ENCODE measurements around the gene TAF3.

TAF3 gene

DNA sequence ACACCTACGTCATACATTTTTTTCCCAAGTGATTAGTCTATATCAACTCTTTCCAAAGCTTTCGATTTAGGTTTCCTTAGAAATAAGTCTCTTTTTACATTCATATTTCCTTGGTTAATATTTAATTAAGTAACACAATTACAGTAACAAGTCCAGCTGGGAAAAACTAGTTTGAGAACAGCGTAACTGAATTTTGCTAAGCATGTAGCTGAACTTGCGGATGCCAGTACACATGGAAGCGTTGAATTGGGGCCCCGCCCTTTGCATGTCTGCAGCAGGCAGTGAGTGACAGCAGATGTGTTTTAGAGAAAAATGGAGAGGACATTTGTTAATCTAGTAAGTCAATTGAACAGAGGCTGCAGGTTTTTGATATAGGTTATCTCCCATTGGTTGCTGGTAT lies 72.5 kb downstream of the TAF3 start:
- DNase-seq (ENCODE audit: insufficient read length, low spot score) (no peak), FAIRE-seq (no peak)
- TF ChIP-seq POLR2A (IDR thresholded peaks at IDR 0.05; ENCODE audit: low read depth, low read length) (no peak), PAX5 (IDR thresholded peaks at IDR 0.05; ENCODE audit: insufficient read depth, low read length, severe bottlenecking) (no peak), POLR2AphosphoS5 (IDR thresholded peaks at IDR 0.05; ENCODE audit: low read depth, low read length) (no peak), POU2F2 (IDR thresholded peaks at IDR 0.05; ENCODE audit: low read depth, low read length) (no peak), TAF1 (IDR thresholded peaks at IDR 0.05; ENCODE audit: low read depth, low read length) (no peak), SPI1 (IDR thresholded peaks at IDR 0.05; ENCODE audit: low read depth, low read length) (no peak)

DNA sequence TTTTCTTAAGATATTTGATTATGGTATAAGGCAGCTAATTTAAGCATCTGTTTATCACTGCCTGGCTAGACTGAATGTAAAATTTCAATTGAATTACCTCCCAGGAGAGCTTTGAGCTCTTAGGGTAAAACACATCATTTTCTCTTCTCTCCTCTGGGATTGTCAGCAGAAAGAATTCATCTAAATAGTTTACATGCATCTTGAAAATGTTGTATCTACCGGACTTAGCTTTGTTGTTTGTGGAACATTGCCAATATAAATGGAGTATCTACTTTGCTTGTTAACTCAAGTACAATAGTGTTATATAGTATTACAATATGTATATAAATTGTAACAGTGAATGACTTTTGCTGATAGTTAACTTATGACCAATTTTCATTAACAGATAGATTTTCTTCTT lies 73.3 kb downstream of the TAF3 start:
- no peak for TF ChIP-seq POU2F2 (IDR thresholded peaks at IDR 0.05; ENCODE audit: low read depth, low read length)
- TF ChIP-seq POLR2AphosphoS5 (IDR thresholded peaks at IDR 0.05; ENCODE audit: low read depth, low read length), result no peak
- no peak for TF ChIP-seq SPI1 (IDR thresholded peaks at IDR 0.05; ENCODE audit: low read depth, low read length)
- no peak for TF ChIP-seq PAX5 (IDR thresholded peaks at IDR 0.05; ENCODE audit: insufficient read depth, low read length, severe bottlenecking)
- TF ChIP-seq POLR2A (IDR thresholded peaks at IDR 0.05; ENCODE audit: low read depth, low read length), result no peak
- TF ChIP-seq TAF1 (IDR thresholded peaks at IDR 0.05; ENCODE audit: low read depth, low read length), result no peak

DNA sequence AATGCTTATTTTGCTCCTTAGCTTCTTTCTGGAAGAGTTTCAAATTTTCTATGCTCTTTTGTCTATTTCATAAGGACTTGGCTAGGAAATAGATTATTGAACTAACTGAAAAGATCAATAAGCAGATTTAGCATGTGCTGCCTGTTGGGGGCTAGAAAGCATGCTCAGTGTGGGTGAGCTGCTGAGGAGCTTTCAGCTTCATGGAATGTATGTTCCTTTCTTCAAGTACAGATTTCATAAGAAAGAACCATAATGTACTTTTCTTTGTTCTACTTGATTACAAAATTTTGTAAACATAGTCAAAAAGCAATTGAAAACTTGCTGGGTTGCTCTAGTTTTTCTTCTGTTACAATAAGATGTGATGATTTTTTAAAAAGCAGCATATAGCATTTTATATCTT lies 73.8 kb downstream of the TAF3 start:
- DNase-seq (ENCODE audit: insufficient read length, low spot score) (no peak), FAIRE-seq (no peak)
- TF ChIP-seq SPI1 (IDR thresholded peaks at IDR 0.05; ENCODE audit: low read depth, low read length), result no peak
- no peak for TF ChIP-seq PAX5 (IDR thresholded peaks at IDR 0.05; ENCODE audit: insufficient read depth, low read length, severe bottlenecking)
- TF ChIP-seq POLR2AphosphoS5 (IDR thresholded peaks at IDR 0.05; ENCODE audit: low read depth, low read length), result no peak
- no peak for TF ChIP-seq POU2F2 (IDR thresholded peaks at IDR 0.05; ENCODE audit: low read depth, low read length)
- no peak for TF ChIP-seq TAF1 (IDR thresholded peaks at IDR 0.05; ENCODE audit: low read depth, low read length)
- TF ChIP-seq POLR2A (IDR thresholded peaks at IDR 0.05; ENCODE audit: low read depth, low read length), result no peak

More for the DNA sequence above, 73.3 kb downstream of the TAF3 start:
- DNase-seq (ENCODE audit: insufficient read length, low spot score), result no peak
- FAIRE-seq, result no peak

DNA sequence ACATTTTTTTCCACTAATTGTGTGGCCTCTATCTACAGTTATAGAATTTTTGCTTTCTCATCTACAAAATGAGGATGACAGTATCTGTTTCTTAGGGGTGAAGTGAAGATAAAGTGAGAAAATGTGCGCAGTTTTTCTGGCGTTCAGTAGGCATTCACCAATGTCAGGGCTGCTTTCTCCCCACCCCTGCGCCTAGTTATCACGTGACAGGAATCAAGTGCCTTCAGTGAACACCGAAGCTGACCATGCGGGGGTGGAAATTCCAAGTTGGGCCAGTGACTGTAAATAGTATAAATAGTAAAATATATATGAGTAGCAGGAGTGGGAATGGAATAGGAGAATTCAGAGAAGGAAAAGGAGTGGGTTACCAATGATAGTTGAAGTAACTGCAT lies 77.4 kb downstream of the TAF3 start:
- TF ChIP-seq POLR2AphosphoS5 (IDR thresholded peaks at IDR 0.05; ENCODE audit: low read depth, low read length), result no peak
- TF ChIP-seq POLR2A (IDR thresholded peaks at IDR 0.05; ENCODE audit: low read depth, low read length), result no peak
- TF ChIP-seq TAF1 (IDR thresholded peaks at IDR 0.05; ENCODE audit: low read depth, low read length), result no peak
- no peak for TF ChIP-seq POU2F2 (IDR thresholded peaks at IDR 0.05; ENCODE audit: low read depth, low read length)
- TF ChIP-seq SPI1 (IDR thresholded peaks at IDR 0.05; ENCODE audit: low read depth, low read length), result no peak
- TF ChIP-seq PAX5 (IDR thresholded peaks at IDR 0.05; ENCODE audit: insufficient read depth, low read length, severe bottlenecking), result no peak
- DNase-seq (ENCODE audit: insufficient read length, low spot score) (no peak), FAIRE-seq (no peak)

DNA sequence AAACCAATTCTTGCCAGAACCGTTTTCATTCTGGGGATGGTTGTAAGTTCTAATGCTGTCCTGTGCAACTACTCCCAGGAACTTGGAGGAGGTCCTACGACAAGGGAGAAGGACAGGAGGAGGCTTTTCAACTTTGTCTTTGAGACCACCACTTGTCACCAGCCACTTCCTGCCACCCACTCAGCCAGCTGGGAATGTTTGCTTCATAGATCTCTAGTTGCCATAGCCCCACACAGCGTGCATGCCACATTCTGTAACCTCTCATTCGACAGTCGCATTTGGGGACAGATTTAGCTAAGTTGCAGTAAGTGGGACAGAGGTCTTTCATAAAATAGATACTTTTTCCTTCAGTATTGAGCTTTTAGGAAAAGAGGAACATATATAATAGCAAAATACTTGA lies 78.0 kb downstream of the TAF3 start:
- no peak for DNase-seq (ENCODE audit: insufficient read length, low spot score)
- FAIRE-seq, result no peak
- TF ChIP-seq POLR2A (IDR thresholded peaks at IDR 0.05; ENCODE audit: low read depth, low read length) (no peak), POU2F2 (IDR thresholded peaks at IDR 0.05; ENCODE audit: low read depth, low read length) (no peak), PAX5 (IDR thresholded peaks at IDR 0.05; ENCODE audit: insufficient read depth, low read length, severe bottlenecking) (no peak), TAF1 (IDR thresholded peaks at IDR 0.05; ENCODE audit: low read depth, low read length) (no peak), SPI1 (IDR thresholded peaks at IDR 0.05; ENCODE audit: low read depth, low read length) (no peak), POLR2AphosphoS5 (IDR thresholded peaks at IDR 0.05; ENCODE audit: low read depth, low read length) (no peak)

DNA sequence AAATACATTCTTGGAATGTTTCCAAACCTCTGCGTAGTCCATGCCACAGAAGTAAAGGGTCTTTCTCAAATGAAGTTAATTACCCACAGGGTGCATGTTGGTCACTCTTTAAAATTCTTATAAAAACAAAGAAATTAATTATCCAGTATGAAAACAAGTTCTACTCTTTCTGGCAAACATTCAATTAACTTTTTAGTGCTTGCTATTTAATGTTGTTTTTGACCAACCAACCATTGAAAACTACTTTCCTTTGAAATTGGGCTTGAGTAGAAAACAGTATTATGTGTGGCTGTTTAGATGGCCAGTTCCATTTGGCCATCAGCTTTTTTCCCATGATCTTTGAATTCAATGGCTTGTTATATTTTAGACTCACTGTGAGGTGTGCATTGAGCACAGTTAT lies 83.0 kb downstream of the TAF3 start:
- no peak for TF ChIP-seq POLR2AphosphoS5 (IDR thresholded peaks at IDR 0.05; ENCODE audit: low read depth, low read length)
- TF ChIP-seq POLR2A (IDR thresholded peaks at IDR 0.05; ENCODE audit: low read depth, low read length), result no peak
- no peak for TF ChIP-seq SPI1 (IDR thresholded peaks at IDR 0.05; ENCODE audit: low read depth, low read length)
- TF ChIP-seq PAX5 (IDR thresholded peaks at IDR 0.05; ENCODE audit: insufficient read depth, low read length, severe bottlenecking), result no peak
- DNase-seq (ENCODE audit: insufficient read length, low spot score) (no peak), FAIRE-seq (no peak)

DNA sequence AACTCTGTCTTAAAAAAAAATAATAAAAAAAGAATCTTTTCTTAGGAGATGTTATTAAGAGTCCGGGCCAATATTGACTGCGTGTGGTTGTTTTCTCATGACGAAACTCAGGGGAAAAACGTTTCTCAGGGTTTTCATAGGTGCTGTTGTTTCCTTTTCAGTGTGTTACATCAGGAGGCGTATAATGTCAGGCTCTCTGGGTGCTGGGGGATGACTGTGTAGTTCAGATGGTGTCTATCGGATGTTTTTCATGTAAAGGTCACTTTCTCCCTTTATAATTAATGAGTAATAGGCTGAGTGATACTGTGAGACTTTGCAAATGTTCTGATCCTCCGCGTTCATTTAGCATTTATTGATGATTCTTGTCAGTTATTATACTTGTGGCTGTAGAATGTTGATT lies 84.1 kb downstream of the TAF3 start:
- TF ChIP-seq SPI1 (IDR thresholded peaks at IDR 0.05; ENCODE audit: low read depth, low read length), result no peak
- no peak for TF ChIP-seq POLR2A (IDR thresholded peaks at IDR 0.05; ENCODE audit: low read depth, low read length)
- TF ChIP-seq POU2F2 (IDR thresholded peaks at IDR 0.05; ENCODE audit: low read depth, low read length), result no peak
- no peak for TF ChIP-seq POLR2AphosphoS5 (IDR thresholded peaks at IDR 0.05; ENCODE audit: low read depth, low read length)
- TF ChIP-seq TAF1 (IDR thresholded peaks at IDR 0.05; ENCODE audit: low read depth, low read length), result no peak
- no peak for TF ChIP-seq PAX5 (IDR thresholded peaks at IDR 0.05; ENCODE audit: insufficient read depth, low read length, severe bottlenecking)
- FAIRE-seq, result no peak
- DNase-seq (ENCODE audit: insufficient read length, low spot score), result no peak

DNA sequence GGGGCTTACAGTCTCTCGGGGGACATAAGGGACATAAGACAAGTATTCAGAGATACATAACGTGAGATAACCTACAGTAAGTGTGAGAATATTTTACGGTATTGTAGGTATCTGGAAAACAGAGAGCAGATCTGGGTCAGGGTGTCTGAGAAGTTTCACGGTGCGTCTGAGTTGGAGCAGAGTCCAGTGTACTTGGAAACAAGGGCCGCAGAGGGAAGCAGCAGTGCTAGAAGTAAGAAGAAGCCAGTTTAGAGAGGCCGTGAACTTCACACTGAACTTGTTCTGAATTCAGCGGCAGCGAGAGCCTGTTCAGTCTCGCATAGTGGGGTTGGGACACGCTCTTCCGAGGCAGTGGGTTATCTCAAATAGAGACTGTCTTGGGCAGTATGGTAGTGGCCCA lies 85.5 kb downstream of the TAF3 start:
- TF ChIP-seq POLR2AphosphoS5 (IDR thresholded peaks at IDR 0.05; ENCODE audit: low read depth, low read length), result no peak
- FAIRE-seq (no peak), DNase-seq (ENCODE audit: insufficient read length, low spot score) (no peak)

DNA sequence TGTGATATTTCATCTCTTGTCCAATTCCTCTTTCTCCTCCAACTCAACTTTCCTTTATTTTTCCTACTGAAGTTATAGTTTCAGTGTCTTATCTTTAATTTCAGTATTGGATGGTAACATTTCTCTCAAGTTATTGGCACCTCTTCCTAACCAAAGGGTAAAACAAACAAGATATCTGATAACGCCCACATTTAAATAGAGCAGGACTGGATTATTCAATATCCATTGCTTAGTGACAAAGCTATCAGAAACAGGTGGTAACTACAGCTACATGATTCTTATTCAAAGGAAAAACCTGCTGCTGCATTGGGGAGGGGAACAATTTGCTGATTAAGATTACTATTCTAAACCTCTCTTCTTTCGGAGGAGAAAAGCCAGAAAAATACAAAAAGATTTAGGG lies 87.8 kb downstream of the TAF3 start:
- DNase-seq (ENCODE audit: insufficient read length, low spot score) (no peak), FAIRE-seq (no peak)
- TF ChIP-seq POU2F2 (IDR thresholded peaks at IDR 0.05; ENCODE audit: low read depth, low read length), result no peak
- TF ChIP-seq POLR2A (IDR thresholded peaks at IDR 0.05; ENCODE audit: low read depth, low read length), result no peak
- no peak for TF ChIP-seq SPI1 (IDR thresholded peaks at IDR 0.05; ENCODE audit: low read depth, low read length)
- TF ChIP-seq PAX5 (IDR thresholded peaks at IDR 0.05; ENCODE audit: insufficient read depth, low read length, severe bottlenecking), result no peak
- TF ChIP-seq POLR2AphosphoS5 (IDR thresholded peaks at IDR 0.05; ENCODE audit: low read depth, low read length), result no peak
- TF ChIP-seq TAF1 (IDR thresholded peaks at IDR 0.05; ENCODE audit: low read depth, low read length), result no peak

DNA sequence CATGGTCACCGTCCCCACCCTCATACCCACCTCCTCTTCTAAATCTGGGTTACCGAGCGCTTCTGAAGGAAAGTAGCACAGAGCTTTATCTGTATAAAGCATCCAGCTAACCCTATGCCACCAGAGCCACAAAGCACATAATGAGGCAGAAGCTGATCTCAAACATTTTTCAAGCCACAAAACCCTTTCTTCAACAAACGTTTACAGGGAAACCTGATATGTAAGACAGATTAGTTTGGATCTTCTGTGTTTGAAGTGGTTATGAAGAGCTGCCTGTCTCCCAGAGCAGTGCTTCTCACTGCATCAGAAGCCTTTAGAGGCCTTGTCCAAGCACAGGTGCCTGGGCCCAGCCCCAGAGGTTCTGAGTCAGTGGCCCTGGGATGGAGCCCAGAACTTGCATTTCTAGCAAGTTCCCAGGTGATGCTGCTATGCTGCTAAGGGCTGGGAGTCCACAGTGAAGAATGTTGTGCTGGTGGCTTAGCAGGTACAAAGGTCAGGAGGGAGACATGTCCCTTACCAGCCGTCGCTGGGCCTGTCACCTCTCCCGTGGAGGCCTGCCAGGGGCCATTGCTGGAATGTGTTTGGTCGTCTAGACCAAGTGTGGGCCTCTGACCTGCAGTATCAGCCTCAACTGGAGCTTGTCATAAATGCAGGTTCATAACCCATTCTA lies 90.4 kb downstream of the TAF3 start:
- FAIRE-seq (no peak), DNase-seq (ENCODE audit: insufficient read length, low spot score) (no peak)
- no peak for TF ChIP-seq POLR2A (IDR thresholded peaks at IDR 0.05; ENCODE audit: low read depth, low read length)
- no peak for TF ChIP-seq POU2F2 (IDR thresholded peaks at IDR 0.05; ENCODE audit: low read depth, low read length)
